Loucy (cell line): ENCODE measurements around the gene KIF2A.

Experiments used
- H2AFZ ChIP-seq: fragments of 200-600 bp; sonication (generic); 2 replicates; pipeline ENCODE4 v1.6.0; 2016; ENCODE audit warnings: antibody characterized with exemption, mild to moderate bottlenecking, low read length, moderate library complexity
- H3F3A ChIP-seq: fragments of 200-600 bp; 2 replicates; pipeline ENCODE4 v1.6.0; 2016; ENCODE audit warnings: antibody characterized with exemption, low read depth, mild to moderate bottlenecking
- H3K27me3 ChIP-seq: fragments of 200-600 bp; sonication (generic); 2 replicates; pipeline ENCODE4 v1.6.1; 2014; ENCODE audit warnings: low read length, mild to moderate bottlenecking; ENCODE audit not compliant: insufficient read depth, poor library complexity, severe bottlenecking
- H3K36me3 ChIP-seq: fragments of 200-600 bp; sonication (generic); 2 replicates; pipeline ENCODE4 v1.6.1; 2016; ENCODE audit warnings: low read length; ENCODE audit not compliant: insufficient read depth
- H3K4me1 ChIP-seq: fragments of 200-600 bp; sonication (generic); 2 replicates; pipeline ENCODE4 v1.5.1; 2014; ENCODE audit warnings: low read length, mild to moderate bottlenecking; ENCODE audit not compliant: insufficient read depth, poor library complexity, severe bottlenecking
- H3K4me2 ChIP-seq: fragments of 200-600 bp; sonication (generic); 2 replicates; pipeline ENCODE4 v1.6.0; 2014; ENCODE audit warnings: antibody characterized with exemption, low read length, low read depth, mild to moderate bottlenecking; ENCODE audit not compliant: poor library complexity, severe bottlenecking
- H3K4me3 ChIP-seq: fragments of 200-600 bp; sonication (generic); 2 replicates; pipeline ENCODE4 v1.5.1; 2014; ENCODE audit warnings: low read length, mild to moderate bottlenecking, mixed read lengths; ENCODE audit not compliant: poor library complexity, severe bottlenecking
- H3K79me2 ChIP-seq: fragments of 200-600 bp; sonication (generic); 2 replicates; pipeline ENCODE4 v1.6.1; 2014; ENCODE audit warnings: low read length; ENCODE audit not compliant: insufficient read depth
- H3K9ac ChIP-seq: fragments of 200-600 bp; sonication (generic); 2 replicates; pipeline ENCODE4 v1.6.0; 2014; ENCODE audit warnings: mild to moderate bottlenecking, low read depth, low read length, moderate library complexity; ENCODE audit not compliant: poor library complexity, severe bottlenecking
- H3K9me2 ChIP-seq: fragments of 200-600 bp; sonication (generic); replicated peaks from 2 replicates; pipeline ENCODE4 v1.6.1; 2016; ENCODE audit warnings: low read depth, low read length, mixed read lengths
- H3K9me3 ChIP-seq: fragments of 200-600 bp; sonication (generic); 2 replicates; pipeline ENCODE4 v1.6.1; 2014; ENCODE audit warnings: mild to moderate bottlenecking, antibody characterized with exemption, low read length, low read depth; ENCODE audit not compliant: insufficient read depth
- H4K20me1 ChIP-seq: fragments of 200-600 bp; sonication (generic); 2 replicates; pipeline ENCODE4 v1.6.0; 2014; ENCODE audit warnings: antibody characterized with exemption, low read length, mild to moderate bottlenecking; ENCODE audit not compliant: insufficient read depth, poor library complexity, severe bottlenecking
- EZH2phosphoT487 ChIP-seq: fragments of 200-600 bp; IDR thresholded peaks from 2 replicates; pipeline ENCODE4 v1.6.1; 2018; ENCODE audit warnings: antibody characterized with exemption, mild to moderate bottlenecking, moderate library complexity, borderline replicate concordance
- TF ChIP-seq, protein P1 (sequence below): fragments of 200-600 bp; sonication (generic); conservative IDR thresholded peaks from 2 replicates; pipeline ENCODE4 v1.5.1; 2014; ENCODE audit warnings: mild to moderate bottlenecking, antibody characterized with exemption, low read length

Gene KIF2A

GRCh38 chr5:62330302-62330701 is 24.3 kb downstream of the KIF2A start:
- H3K36me3 ChIP-seq = peaks cover 18% of the 10 kb centered on the region; the same call in 1 of the 2 replicates
- H3K79me2 ChIP-seq = peaks cover 99% of the 10 kb centered on the region
- no peak overlapping the region for H3K4me3 ChIP-seq
- TF ChIP-seq, protein P1, sequence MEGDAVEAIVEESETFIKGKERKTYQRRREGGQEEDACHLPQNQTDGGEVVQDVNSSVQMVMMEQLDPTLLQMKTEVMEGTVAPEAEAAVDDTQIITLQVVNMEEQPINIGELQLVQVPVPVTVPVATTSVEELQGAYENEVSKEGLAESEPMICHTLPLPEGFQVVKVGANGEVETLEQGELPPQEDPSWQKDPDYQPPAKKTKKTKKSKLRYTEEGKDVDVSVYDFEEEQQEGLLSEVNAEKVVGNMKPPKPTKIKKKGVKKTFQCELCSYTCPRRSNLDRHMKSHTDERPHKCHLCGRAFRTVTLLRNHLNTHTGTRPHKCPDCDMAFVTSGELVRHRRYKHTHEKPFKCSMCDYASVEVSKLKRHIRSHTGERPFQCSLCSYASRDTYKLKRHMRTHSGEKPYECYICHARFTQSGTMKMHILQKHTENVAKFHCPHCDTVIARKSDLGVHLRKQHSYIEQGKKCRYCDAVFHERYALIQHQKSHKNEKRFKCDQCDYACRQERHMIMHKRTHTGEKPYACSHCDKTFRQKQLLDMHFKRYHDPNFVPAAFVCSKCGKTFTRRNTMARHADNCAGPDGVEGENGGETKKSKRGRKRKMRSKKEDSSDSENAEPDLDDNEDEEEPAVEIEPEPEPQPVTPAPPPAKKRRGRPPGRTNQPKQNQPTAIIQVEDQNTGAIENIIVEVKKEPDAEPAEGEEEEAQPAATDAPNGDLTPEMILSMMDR = no peak
- TF ChIP-seq EZH2phosphoT487 = no peak
- no peaks in the 10 kb centered on the region for H3K27me3 ChIP-seq
- H3K4me1 ChIP-seq = peaks cover 15% of the 10 kb centered on the region
- H3K9me2 ChIP-seq = no peaks in the 10 kb centered on the region
- H3K9me3 ChIP-seq = no peaks in the 10 kb centered on the region
- H2AFZ ChIP-seq = no peak overlapping the region
- H3F3A ChIP-seq = no peaks in the 10 kb centered on the region
- H3K9ac ChIP-seq = no peak overlapping the region
- no peak overlapping the region for H3K4me2 ChIP-seq
- H4K20me1 ChIP-seq = peaks cover 87% of the 10 kb centered on the region

- Histone ChIP-seq H3F3A (no peaks in the 10 kb centered on the region), H3K36me3 (peaks cover 18% of the 10 kb centered on the region; the same call in 1 of the 2 replicates), H3K9me2 (no peaks in the 10 kb centered on the region), H3K4me3 (no peak overlapping the region), H3K9me3 (no peaks in the 10 kb centered on the region), H4K20me1 (peaks cover 79% of the 10 kb centered on the region), H3K9ac (no peak overlapping the region), H3K4me1 (peaks cover 9% of the 10 kb centered on the region), H2AFZ (no peak overlapping the region), H3K27me3 (no peaks in the 10 kb centered on the region), H3K4me2 (no peak overlapping the region), H3K79me2 (peaks cover 98% of the 10 kb centered on the region)
- TF ChIP-seq EZH2phosphoT487 = no peak
- TF ChIP-seq, protein P1 = no peak
Observed at GRCh38 chr5:62331921-62332320, 25.9 kb downstream of the KIF2A start.

- H3K79me2 ChIP-seq = peaks cover 96% of the 10 kb centered on the region
Observed at GRCh38 chr5:62333250-62333794, 27.3 kb downstream of the KIF2A start.

More at GRCh38 chr5:62333250-62333794, 27.3 kb downstream of the KIF2A start:
- no peaks in the 10 kb centered on the region for H3K27me3 ChIP-seq
- H3K9ac ChIP-seq = no peak overlapping the region
- no peaks in the 10 kb centered on the region for H3K9me2 ChIP-seq
- TF ChIP-seq EZH2phosphoT487 = no peak
- TF ChIP-seq, protein P1 = no peak
- H3K4me1 ChIP-seq = peaks cover 9% of the 10 kb centered on the region
- H2AFZ ChIP-seq = no peak overlapping the region
- H3K4me2 ChIP-seq = no peak overlapping the region
- no peak overlapping the region for H3K4me3 ChIP-seq
- peaks cover 74% of the 10 kb centered on the region for H4K20me1 ChIP-seq
- H3F3A ChIP-seq = no peaks in the 10 kb centered on the region
- H3K9me3 ChIP-seq = no peaks in the 10 kb centered on the region
- H3K36me3 ChIP-seq = peaks cover 18% of the 10 kb centered on the region; the same call in 1 of the 2 replicates
